NCI-H146 treated with DMSO at 0.1 percent for 48 hours (cell line): ENCODE results near the gene OR2V1.

Source experiments
- DNase-seq: peaks from one replicate; lab custom pipeline; 2025; ENCODE audit not compliant: unreplicated experiment; lab: John Stamatoyannopoulos, UW

OR2V1 gene

DNA sequence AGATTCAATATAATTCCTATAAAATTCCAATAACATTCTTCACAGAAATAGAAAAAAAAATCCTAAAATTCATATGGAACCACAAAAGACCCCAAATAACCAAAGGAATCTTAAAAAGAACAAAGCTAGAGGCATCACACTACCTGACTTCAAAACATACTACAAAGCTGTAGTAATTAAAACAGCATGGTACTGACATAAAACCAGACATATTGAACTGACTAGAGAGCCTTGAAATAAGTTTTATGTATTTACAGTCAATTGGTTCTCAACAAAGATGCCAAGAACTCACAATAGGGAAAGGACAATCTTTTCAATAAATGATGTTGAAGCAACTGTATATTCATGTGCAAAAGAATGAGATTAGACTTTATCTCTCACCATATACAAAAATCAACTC is 54.0 kb downstream of the OR2V1 start:
- DNase-seq: no peak
